HuH-7.5 (cell line): ENCODE measurements around the gene BACH2.

ENCODE experiments used
- DNase-seq: peaks from one replicate; pipeline ENCODE4 v3.0.0; 2011; ENCODE audit warnings: low spot score

BACH2 gene

DNA sequence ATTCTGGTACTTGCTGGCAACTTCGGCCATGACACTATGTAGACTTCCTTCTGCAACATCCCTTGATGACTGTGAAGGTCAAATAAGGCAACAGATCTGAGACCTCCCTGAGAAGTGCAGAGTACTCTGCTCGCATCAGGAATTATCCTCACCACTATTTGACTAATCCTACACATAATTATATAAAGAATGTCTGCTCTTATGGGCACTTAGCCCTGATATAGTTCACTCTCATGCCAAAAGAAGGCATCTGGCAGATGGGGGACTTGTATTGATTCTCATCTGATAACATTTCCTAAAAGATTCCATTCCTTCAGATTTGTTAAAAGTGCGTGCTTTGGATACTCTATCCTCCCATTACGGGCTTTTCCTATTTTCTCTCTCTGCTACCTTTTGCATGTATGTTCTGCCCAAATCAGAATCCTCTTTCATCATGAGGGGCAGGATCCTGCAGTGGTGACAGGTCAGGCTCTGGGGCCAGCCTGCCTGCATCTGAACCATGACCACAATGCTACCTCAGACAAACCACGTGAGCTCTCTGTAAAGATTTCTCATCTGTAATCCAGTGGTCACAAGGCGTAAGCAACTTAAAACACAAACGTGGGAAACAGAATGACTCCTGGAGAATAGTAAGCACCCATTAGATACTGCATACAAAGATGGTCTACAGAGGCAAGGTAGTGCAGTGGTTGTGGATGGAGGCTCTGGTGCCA, 268.4 kb downstream of the BACH2 start:
- DNase-seq: no peak

DNA sequence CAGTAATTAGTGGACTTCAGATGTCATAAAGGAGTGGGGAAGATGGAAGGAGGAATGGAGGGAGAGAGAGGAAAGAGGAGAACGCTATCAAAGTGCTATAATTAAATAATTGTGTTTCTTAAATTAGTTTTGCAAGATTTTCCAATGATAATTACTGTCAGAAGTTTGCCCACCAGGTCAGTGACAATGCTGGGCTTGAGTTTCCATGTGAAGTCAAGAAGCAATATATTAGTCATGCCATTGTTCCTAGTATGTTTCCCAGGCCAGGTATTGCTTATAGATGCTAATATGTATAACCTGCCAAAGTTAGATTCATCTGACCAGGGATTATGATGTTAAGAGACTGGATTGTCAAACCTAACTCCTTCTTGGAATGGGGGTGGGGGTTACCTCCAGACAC, 270.4 kb downstream of the BACH2 start:
- no peak for DNase-seq

DNA sequence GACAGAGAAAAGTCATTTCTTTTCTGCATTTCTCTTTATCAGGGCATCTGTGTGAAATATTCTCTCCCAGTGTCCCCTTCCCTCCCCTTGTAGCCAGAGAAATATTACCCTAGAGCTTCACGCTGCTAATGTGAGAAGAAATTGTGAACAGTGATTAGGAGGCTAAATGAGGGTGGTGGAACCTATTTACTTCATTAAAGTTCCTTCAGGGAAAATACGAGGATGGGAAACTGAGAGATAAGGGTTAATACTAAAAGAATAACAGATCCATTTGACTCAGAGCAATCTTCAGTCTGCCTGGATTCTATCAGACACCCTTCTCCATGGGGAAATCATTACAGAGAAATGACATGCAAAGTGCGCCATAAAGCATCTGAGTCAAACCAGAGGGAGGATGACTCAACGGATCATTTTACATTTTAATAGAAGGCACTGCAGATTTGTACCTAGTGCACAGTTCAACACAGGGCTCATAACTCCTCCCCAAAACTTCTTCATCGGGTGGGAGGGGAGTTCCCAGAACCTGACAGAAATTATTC, 271.1 kb downstream of the BACH2 start:
- no peak for DNase-seq

DNA sequence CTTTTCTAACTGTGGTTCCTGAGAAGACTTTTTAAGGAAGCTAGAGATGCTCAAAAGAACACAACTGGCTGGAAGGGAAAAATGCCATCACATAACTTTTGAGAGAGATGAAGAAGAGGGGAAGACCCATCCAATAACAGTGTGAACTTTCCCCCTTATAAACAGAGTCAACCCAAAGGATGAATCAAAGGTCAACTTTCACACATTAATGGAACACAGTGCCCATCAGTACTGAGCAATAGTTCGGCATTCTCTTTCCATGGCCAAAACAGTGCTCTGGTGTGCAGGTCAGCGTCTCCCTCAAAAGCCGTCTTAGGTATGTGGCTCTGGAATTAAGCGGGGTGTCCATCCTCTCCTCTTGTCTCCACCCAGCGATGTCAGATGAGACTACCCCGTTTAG, 272.0 kb downstream of the BACH2 start:
- DNase-seq: no peak

DNA sequence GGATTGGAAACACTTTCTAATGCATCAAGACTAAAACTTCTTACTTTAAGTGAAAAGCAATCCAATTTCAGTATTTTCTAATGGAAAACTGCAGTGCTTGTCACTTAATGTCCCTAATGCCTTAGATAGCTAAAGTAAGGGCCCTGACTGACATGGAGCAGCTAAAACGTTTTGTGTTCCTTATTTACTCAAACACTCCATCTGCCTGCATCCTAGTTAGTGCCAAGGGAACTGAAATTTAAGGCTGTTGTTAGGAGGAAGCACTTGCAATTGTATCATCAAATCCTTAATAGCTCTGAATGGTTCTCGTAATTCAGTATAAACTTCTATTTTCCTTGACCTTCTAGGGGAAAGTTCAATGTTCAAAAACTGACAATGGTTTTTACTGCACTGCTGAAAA, 274.9 kb downstream of the BACH2 start:
- no peak for DNase-seq

DNA sequence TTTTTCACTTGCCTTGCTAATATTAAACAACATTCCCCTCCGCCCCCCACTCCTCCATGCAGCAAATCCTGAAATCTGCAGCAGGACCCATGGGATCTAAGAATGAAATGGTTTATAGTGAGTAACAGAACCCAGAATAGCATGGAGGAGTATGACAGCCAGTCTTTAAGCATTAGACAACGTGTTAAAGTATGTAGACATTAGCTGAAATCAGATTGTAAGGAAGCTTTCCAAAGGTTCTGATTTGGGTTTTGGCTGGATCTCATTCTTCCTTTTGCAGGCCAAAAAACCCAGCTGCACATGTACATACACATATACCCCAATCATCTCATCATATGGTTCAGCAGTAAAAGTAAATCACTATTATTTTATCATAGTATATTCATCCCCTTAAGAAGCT, 275.9 kb downstream of the BACH2 start:
- no peak for DNase-seq

DNA sequence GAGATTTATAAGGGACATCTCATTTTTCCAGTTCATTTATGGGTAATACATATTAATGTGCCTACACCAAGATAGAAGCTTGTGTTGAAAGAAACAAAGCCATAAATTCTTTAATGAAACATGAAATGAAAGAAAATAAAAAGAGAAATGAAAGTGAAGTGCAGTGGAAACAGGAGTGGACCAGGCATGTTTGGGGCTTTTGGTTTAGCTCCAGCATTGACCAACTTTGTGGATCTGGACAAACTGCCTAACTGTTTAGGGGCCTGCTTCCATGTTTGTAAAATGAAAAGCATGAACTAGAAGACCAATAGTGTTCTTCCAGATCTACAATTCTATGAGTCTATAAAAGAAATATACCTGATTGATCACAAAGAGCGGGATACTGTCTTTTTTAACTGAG, 277.4 kb downstream of the BACH2 start:
- no peak for DNase-seq

DNA sequence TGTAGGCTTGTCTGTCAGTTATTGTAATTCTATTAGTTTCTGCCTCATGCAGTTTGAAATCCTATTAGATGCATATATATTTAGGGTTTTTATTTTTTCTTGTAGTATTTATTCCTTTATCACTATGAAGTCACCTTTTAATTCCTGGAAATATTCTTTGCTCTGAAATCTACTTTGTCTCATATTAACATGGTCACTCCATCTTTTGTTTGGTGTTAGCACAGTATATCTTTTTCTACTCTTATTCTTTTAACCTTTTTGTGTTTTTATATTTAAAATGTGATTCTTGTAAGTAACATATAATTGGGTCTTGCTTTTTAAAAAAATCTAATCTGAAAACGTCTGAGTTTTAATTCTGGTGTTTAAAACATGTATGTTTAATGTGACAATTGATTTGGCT, 280.8 kb downstream of the BACH2 start:
- DNase-seq: no peak

DNA sequence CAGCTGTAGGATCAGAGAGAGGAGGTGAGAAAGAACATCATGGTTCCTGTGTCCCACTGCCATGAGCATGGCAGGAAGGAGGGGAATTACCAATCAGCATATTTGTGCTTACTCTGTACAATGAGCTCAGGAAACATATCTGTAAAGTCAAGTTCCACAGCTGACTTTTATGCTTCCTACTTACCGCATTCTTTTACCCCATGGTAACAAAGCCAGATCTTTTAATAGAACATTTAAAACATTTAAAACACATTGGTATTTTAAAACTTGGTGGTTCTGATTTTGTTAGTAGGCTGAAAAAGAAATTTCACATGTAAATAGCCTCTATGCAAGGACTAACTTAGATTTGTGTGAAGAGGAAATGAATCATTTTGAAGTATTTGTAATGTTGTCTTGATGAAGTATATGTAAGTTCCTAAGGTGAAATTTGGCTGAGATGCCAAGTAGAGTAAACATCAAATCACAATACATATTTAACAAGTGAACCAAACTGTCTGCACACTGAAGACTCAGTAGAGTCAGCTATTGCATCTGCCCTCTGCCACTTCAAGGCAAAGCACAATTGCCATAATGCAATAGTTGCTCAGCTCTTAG, 287.6 kb downstream of the BACH2 start:
- no peak for DNase-seq

DNA sequence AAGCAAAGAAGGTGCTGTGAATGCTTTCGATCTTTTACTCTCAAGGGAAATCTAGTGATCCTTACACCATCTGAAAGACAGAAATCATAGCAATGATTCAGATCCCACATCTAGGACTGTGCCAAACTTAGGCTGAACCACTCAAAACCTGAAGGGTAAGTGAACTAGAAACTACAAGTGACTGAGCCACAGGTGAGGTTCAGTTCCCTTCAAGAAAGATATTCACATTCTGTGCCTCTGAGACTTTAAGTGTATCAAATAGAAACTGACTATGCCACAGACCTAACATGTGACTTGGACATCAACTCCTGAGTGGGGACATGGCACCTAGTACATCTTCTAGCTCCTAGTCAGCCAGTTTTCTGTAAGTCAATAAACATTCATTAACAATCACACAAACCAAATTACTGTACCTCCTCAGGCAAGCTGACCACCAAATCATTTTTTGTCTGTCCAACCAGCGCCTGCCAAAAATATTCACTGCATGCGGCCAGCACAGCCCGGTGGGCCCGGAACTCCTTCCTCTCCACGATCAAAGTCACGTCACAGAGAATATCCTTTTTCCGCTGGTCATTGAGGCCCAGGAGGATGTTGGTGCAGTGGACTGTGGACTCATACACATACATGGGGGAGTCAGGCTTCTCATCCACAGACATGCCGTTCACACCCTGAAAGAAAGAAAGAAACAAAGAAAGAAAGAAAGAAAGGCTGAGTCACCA, 288.3 kb downstream of the BACH2 start:
- no peak for DNase-seq

DNA sequence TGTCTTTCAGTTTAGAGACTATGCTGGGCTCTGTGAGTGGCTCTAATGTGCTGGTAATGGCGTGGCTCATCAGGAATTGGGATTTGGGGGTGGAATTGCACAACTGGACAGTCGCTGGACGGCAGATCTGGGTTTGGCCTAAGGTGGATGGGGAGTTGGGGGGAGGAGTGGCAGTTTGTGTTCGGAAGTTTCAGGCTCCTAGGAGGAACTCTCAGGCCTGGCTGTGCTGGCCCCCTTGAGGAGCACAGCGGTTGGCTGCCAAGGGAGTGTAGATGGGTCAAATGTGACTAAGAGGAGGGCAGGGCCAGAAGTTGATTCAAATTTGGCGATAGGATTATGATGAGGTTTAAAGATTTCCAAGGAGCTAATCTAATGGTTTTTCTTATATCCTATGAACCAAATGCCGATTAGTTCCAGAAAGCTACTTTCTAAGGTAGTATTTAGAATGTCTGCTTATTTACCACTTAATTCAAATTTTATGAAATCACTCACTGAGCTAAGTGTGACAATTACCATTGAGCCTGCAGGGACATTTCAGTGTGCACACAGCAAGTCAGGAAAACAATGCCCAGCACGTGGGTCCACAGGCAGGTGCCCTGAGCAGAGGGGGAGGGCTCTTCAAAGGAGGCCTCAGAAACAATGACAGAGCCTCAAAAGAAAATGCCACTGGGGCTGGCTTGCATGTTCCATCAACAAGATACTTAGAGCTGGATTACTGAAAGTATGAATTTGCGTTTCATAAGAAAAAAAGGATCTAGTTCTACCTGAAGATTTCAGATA, 291.4 kb downstream of the BACH2 start:
- DNase-seq: no peak

DNA sequence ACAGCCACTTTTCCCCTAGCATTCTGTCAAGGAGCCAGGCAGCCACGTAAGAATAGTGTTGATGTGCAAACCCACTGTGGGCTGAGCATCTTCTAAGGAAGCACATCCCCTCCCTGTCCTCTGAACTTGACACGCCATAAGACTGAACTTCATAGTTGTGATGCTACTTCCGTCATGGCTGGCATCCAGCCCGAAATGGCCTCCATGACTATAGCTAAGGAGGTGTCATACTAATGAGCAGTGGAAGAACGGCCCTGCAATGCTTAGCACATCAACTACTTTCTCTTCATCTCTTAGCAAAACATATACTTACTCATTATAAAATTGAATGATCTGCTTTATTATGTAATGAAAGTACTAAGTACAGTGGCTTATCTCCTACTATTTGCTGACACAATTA, 292.1 kb downstream of the BACH2 start:
- no peak for DNase-seq

DNA sequence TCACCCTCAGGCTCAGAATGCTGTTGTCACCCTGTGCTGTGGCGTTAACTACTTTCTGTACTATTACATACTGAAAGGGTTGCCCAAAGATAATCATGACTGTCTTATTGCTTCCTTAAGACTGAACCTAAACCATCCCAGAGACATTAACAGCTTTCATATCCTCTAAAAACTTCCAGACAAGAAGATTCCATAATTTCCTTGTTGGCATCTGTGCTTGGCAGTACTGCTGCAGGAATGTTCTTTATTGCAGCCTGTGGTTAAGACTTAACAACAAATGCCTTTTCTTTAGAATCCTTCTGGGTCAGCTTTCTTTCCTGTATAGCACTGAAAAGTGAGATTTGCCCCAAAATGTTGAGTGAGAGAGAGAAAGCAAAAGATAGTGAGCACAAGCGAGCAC, 292.7 kb downstream of the BACH2 start:
- no peak for DNase-seq

DNA sequence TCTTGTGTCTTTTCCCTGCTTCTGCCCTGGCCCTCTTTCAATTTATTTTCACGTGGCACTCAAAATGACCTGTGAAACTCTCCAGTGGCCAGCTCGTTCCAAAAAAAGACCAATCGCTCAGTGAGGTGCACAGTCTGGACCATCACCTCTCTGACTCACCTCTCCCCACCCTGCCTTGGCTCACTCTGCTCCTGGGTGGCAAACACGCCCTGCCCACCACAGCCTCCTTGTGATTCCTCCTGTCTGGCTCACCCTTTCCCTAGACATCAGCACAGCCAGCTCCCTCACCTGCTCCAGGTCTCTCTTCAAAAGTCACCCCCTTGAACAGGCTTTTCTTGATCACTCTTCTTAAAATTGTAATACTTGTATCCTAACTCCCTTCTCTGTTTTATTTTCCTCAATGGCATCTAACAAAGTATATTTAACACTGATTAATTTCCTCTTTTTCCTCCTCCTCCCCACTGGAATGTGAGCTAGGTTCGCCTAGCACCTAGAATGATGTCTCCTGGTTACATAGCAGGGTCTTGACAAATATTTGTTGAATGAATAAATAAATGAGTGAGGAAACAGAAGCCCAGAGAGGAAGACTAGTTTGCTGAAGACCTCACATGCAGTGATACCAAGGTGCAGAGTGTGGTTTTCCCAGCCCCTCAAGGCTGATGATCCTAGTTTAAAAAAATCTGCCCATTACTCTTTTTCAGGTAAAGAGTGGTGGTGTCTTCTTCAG, 293.4 kb downstream of the BACH2 start:
- no peak for DNase-seq

DNA sequence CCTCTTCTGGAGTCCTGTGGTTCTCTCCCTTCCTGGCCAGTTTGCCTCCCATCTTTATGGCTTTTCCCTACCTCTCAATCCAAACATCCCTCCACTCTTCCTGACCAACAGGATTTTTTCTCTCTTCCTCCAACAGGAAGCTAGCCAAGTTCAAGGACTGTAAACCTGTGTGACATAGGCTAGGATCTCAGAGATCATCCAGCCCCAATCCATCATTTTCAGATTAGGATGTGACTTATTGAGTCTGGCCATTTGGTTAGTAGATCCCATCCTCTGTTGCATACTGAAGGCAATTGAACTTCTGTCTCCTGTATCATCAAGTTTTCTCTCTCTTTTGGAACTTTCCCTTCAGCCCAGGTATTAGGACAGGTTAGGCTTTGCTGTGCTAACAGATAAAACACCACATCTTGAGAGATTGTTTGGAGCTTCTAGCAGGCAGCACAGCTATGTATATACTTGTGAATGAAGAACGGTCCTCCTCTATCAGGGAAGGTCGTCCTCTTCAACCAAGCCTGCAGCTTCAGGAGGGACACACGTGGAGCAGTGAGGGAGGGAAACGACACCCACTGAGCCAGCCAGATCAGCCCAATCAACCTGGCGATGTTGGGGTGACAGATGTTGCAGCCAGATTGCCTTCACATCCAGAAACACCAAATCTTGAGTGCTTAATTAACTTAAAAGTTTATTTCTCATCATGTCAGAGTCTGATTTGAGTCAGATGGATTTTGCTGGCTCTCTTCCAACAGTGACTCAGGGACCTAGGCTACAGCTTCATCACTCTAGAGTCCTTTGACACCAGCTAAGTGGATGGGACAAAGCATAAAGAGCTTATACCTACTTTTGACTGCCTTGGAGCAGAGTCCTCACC, 295.5 kb downstream of the BACH2 start:
- no peak for DNase-seq

DNA sequence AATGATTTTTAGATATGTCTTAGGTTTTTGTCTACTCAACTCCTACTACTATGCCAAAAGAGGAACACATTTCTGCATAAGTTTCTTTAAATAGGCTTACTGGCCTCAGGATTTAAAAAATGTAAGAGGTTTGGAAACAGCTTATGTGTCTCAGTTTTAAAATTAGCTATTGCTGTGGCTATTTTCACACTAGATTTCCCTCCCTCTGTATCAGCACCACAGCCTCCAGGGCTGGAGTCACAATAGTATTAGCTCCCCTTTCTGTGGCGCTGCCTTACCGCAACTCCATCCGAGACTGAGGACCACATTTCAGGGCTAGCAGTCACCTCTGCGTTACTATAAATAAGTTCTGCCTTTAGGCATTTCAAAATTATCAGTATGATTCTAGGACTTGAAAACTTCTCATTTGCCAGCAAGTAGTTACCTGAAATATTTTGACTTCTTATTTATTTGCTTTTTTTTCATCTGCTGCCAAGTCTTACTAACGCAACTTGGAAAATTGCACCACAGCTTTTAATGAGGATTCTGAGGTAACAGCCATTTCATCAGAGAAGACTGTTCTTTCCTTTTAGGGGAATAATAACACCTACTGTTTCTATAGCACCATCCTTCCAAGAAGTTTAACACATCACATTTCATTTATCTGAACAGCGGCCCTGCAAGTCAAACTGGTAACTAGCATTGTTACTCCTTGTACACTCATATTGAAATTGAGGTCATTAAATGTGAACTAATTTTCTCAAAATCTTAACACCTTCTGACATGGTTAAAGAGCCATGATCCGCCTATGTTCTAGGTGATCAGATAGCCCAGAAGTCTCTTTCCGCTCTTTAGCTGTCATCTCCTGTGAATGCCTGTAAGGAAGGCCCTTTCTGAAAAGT, 296.5 kb downstream of the BACH2 start:
- no peak for DNase-seq

DNA sequence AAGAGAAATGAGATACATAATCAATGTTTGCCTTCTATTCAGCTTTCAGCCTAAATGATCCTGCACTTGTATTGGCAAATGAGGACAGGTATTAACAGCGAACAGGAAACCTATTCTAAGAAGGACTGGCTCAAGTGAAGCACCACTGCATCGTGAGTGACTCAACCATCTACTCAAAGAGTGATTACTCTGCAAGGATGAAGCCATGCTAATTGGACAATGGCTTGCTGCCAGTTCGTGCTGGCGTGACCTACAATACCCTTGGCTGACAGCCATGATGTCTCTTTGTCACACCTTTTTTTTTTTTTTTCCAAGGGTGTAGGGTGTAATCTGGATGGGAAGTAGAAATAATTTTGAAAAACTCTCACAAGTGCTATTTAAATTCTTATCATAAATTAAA, 297.5 kb downstream of the BACH2 start:
- DNase-seq: no peak

DNA sequence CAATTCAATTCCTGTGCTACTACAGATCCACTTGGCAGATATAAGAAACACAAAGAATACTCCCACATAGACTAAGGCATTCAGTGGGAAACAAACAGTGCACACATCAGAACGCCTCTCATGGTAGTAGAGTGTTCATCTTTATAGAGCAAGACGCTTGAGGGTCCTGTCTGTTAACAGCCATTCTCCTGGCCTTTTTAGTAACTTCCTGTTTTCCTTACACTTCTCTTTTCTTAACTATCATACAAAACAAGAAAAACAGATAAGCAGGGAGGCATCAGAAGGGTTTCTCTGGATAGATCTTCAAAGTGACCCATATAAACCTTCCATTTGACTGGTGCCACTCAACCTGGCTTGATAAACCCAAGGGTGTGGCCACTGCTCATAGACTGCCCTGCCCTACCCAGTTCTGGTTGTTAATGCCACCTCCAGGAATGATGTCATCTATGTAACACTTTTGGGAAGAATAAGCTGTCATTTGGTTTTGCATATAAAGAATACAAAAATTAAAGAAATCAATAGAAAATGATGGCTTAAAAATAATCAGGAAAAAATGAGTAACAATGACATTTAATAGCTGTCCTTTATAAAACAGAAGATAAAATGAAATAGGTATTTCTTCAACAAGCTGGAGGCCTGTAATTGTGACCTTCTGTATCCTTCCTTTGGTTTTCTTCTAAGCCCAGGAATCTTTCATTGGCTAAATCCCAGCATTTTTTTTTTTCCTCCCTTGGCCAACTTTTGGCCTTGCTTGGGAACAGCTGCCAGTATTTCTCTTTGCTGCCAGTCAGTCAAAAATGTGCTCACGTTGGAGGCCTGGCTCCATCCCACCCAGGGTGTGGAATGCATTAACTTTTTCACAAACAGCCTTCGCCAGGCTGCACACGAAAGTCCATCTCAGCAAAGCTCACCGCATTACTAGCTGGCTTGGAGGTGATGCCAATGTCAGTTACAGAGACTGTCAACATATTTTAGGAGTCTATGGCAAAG, 298.9 kb downstream of the BACH2 start:
- DNase-seq: no peak

DNA sequence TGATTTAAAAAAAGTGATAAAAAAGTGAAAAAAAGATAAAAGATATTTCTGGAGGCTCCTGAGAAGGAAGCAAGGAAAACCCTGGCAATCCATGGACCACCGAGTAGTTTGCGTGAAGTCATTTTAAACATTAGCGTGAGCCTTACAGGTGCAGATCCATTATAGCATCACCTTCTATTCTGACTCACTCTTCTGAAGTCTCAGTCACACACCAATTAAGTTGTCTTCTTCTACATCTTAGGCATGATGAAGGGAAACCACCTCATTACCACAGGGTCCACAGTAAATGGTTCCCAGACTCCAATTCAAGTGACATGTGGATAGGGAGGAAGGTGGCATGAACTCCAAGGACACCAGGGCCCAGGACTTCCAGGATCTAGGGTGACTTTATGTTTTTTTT, 303.2 kb downstream of the BACH2 start:
- no peak for DNase-seq
